HCT116 (cell line): ENCODE results near the gene ADRM1. TPM values are rescaled to one million over a fixed set of nuclear protein-coding genes. Genes with fewer than 3 reads are reported as not detected.

Source experiments
- ATAC-seq: fragments of 200-7000 bp; cut with Tn5 transposase; 2 replicates; pipeline ENCODE4 v1.9.1; 2020; ENCODE audit warnings: mild to moderate bottlenecking, moderate library complexity
- BruUV-seq: library from RNA; stranded (reverse); fragments of 400-500 nt; replicated peaks from 2 replicates; lab custom pipeline; 2021; lab: Mats Ljungman, UMichigan
- CTCF ChIA-PET: fragments of 300-600 bp; sonication (Branson Sonifier 250); formaldehyde crosslinking; loops from one replicate; lab custom pipeline; 2021; ENCODE audit warnings: antibody characterized with exemption; lab: Charles Lee
- POLR2A ChIA-PET: fragments of 300-600, 350-600 bp; sonication (Branson Sonifier 250); formaldehyde crosslinking; loops from one replicate; lab custom pipeline; 2021; ENCODE audit warnings: antibody characterized with exemption; lab: Charles Lee
- RAD21 ChIA-PET, 2 experiments: fragments of 300-600 bp; sonication (Branson Sonifier 250); formaldehyde crosslinking; loops; one replicate each; lab custom pipeline; 2023; ENCODE audit warnings: low total read pairs in 2 of 2; ENCODE audit not compliant: uncharacterized antibody in 2 of 2, unreplicated experiment in 2 of 2, low non-redundant PET in 1 of 2; lab: Charles Lee
- DNase-seq: peaks from one replicate; pipeline ENCODE4 v3.0.0-alpha.2; 2010; ENCODE audit warnings: low read depth, low spot score
- H2AFZ ChIP-seq: fragments of 200-600 bp; shearing (Covaris generic), sonication (generic); 2 replicates; pipeline ENCODE4 v1.6.1; 2017; ENCODE audit warnings: low read depth, mixed run types, mixed read lengths, antibody characterized with exemption, low read length; ENCODE audit not compliant: poor library complexity, severe bottlenecking
- H3K27ac ChIP-seq: 2 replicates; pipeline ENCODE4 v1.5.1; 2012; ENCODE audit warnings: low read depth, low read length
- H3K27me3 ChIP-seq: fragments of 200-600 bp; sonication (generic); 2 replicates; pipeline ENCODE4 v1.6.1; 2016; ENCODE audit warnings: mixed run types, low read length, mixed read lengths; ENCODE audit not compliant: insufficient read depth
- H3K36me3 ChIP-seq, 2 experiments: fragments of 200-500 bp in 1 of 2; fragments of 200-600 bp in 1 of 2; sonication (Bioruptor generic) in 1 of 2; sonication (generic) in 1 of 2; 2 replicates each; pipeline versions ENCODE4 v1.5.1 to v1.6.1; 2014 to 2016; ENCODE audit warnings: low read length in 2 of 2, inconsistent platforms in 1 of 2, mixed read lengths in 1 of 2, mixed run types in 1 of 2; ENCODE audit not compliant: insufficient read depth in 2 of 2, control insufficient read depth in 1 of 2
- H3K4me1 ChIP-seq, 2 experiments: fragments of 200-600 bp in 1 of 2; sonication (generic) in 1 of 2; 2 replicates each; pipeline versions ENCODE4 v1.5.1 to v1.6.1; 2012 to 2017; ENCODE audit warnings: low read length in 2 of 2, inconsistent platforms in 1 of 2, mild to moderate bottlenecking in 1 of 2, mixed read lengths in 1 of 2, mixed run types in 1 of 2, moderate library complexity in 1 of 2; ENCODE audit not compliant: insufficient read depth in 2 of 2, control insufficient read depth in 1 of 2
- H3K4me2 ChIP-seq: fragments of 200-600 bp; sonication (generic); 2 replicates; pipeline ENCODE4 v1.6.1; 2017; ENCODE audit warnings: mixed run types, low read length, mixed read lengths
- H3K4me3 ChIP-seq, 2 experiments: fragments of 200-600 bp in 1 of 2; sonication (generic) in 1 of 2; replicated peaks in 1 of 2; 2 replicates each; pipeline ENCODE4 v1.5.1; 2011 to 2016; ENCODE audit warnings: low read length in 2 of 2, control low read depth in 1 of 2, low read depth in 1 of 2, mild to moderate bottlenecking in 1 of 2, mixed read lengths in 1 of 2, mixed run types in 1 of 2
- H3K79me2 ChIP-seq: fragments of 200-600 bp; sonication (generic); 2 replicates; pipeline ENCODE4 v1.6.1; 2017; ENCODE audit warnings: mild to moderate bottlenecking, mixed run types, low read length, moderate library complexity, mixed read lengths; ENCODE audit not compliant: insufficient read depth
- H3K9ac ChIP-seq: fragments of 200-600 bp; sonication (generic); 2 replicates; pipeline ENCODE4 v1.6.1; 2016; ENCODE audit warnings: low read length, mixed read lengths
- H3K9me2 ChIP-seq: fragments of 200-600 bp; sonication (generic), shearing (Covaris generic); 2 replicates; pipeline ENCODE4 v1.6.1; 2017; ENCODE audit warnings: mixed run types, mild to moderate bottlenecking, moderate library complexity; ENCODE audit not compliant: insufficient read depth
- H3K9me3 ChIP-seq, 2 experiments: fragments of 200-500 bp in 1 of 2; fragments of 200-600 bp in 1 of 2; sonication (Bioruptor generic) in 1 of 2; sonication (generic) in 1 of 2; 2 replicates each; pipeline ENCODE4 v1.6.1; 2014 to 2017; ENCODE audit warnings: low read length in 2 of 2, mixed read lengths in 2 of 2, inconsistent platforms in 1 of 2, low read depth in 1 of 2, mild to moderate bottlenecking in 1 of 2, mixed run types in 1 of 2, moderate library complexity in 1 of 2; ENCODE audit not compliant: control insufficient read depth in 1 of 2, insufficient read depth in 1 of 2
- H4K20me1 ChIP-seq: fragments of 200-600 bp; sonication (generic), shearing (Covaris generic); 2 replicates; pipeline ENCODE4 v1.6.1; 2017; ENCODE audit warnings: mixed run types, mild to moderate bottlenecking, moderate library complexity; ENCODE audit not compliant: insufficient read depth
- CBX3 ChIP-seq: IDR thresholded peaks from 2 replicates; pipeline ENCODE4 v1.6.1; 2012; ENCODE audit warnings: low read depth
- EGR1 ChIP-seq: IDR thresholded peaks from 2 replicates; pipeline ENCODE4 v1.6.1; 2012; ENCODE audit warnings: low read depth
- ELF1 ChIP-seq: IDR thresholded peaks from 2 replicates; pipeline ENCODE4 v1.6.1; 2012; ENCODE audit warnings: low read depth, borderline replicate concordance
- REST ChIP-seq: IDR thresholded peaks from 2 replicates; pipeline ENCODE4 v1.6.1; 2012; ENCODE audit warnings: low read depth
- SRF ChIP-seq: IDR thresholded peaks from 2 replicates; pipeline ENCODE4 v1.6.1; 2012; ENCODE audit warnings: low read depth
- ZFX ChIP-seq: fragments of 450-650 bp; IDR thresholded peaks from 2 replicates; pipeline ENCODE4 v1.6.1; 2017
- intact Hi-C: fragments of 100-400 bp; cut with micrococcal nuclease; formaldehyde crosslinking; loops from 2 replicates; pipeline ENCODE4 v1.10.0; 2022
- total RNA-seq: library from RNA; stranded (reverse); gene quantifications from one replicate; pipeline ENCODE4 v1.2.1, GENCODE V29; 2021; ENCODE audit not compliant: unreplicated experiment

Gene ADRM1
- total RNA-seq, 1 experiment from 2014 or later = 158 TPM

GRCh38 chr20:62306414-62307187 is 3.8 kb downstream of the ADRM1 start:
- Histone ChIP-seq H3K9me3 (no peaks in the 10 kb centered on the region), H3K9me2 (no peaks in the 10 kb centered on the region), H3K4me2 (no peak overlapping the region)
- TF ChIP-seq ELF1 (no peak), ZFX (no peak), CBX3 (no peak), REST (no peak), EGR1 (no peak), SRF (no peak)
- TF ChIP-seq, all 23 proteins: peak for 0
- peaks cover 23 to 50% of the 10 kb centered on the region in 2 experiments for H3K36me3 ChIP-seq
- peaks cover 48% of the 10 kb centered on the region for H3K79me2 ChIP-seq
- H4K20me1 ChIP-seq = peaks cover 21% of the 10 kb centered on the region; the same call in 1 of the 2 replicates
- DNase-seq (no peak), ATAC-seq (no peak)
- peaks cover 13 to 36% of the 10 kb centered on the region in 2 experiments for H3K4me1 ChIP-seq
- no peak overlapping the region for H3K9ac ChIP-seq
- RAD21 ChIA-PET = no interaction called here
- CTCF ChIA-PET = interaction anchor here (0.7 to 0.8 kb wide), 3 partner anchors 43 to 76 kb away, joined by 3 to 5 read pairs (median 3); no protein-coding TSS in a partner anchor
- H3K27ac ChIP-seq = peak overlapping the region; percentile 95; the same call in 1 of the 2 replicates
- no TSS peak for BruUV-seq
- H2AFZ ChIP-seq = no peak overlapping the region
- H3K27me3 ChIP-seq = no peaks in the 10 kb centered on the region
- intact Hi-C loops = loop anchor here (10.0 kb wide), 1 partner anchor 498 kb away; the partner anchor contains the start of gene OGFR
- H3K4me3 ChIP-seq = no peak overlapping the region
- POLR2A ChIA-PET = interaction anchor here (0.7 to 1.1 kb wide), 2 partner anchors 74 to 80 kb away, joined by 3 read pairs; partner anchors contain the start of gene RPS21
